Stomach (tissue), 4 donors: Measurements from ENCODE around the gene CNOT3.

Source experiments
- POLR2A ChIP-seq, 4 donors: fragments of 450-650 bp; IDR thresholded peaks; one replicate each; pipeline ENCODE4 v1.6.1; 2016; ENCODE audit warnings: antibody characterized with exemption in 4 of 4, control low read depth in 2 of 4, mild to moderate bottlenecking in 1 of 4, moderate library complexity in 1 of 4
- TF ChIP-seq, protein P1 (sequence below), 7 experiments: fragments of 450-650 bp in 4 of 7; fragments of 200-600 bp in 3 of 7; sonication (generic) in 3 of 7; IDR thresholded peaks; one replicate each; pipeline ENCODE4 v1.5.1; 2016 to 2019; ENCODE audit warnings: antibody characterized with exemption in 7 of 7, control low read depth in 2 of 7, mild to moderate bottlenecking in 1 of 7

DNA sequence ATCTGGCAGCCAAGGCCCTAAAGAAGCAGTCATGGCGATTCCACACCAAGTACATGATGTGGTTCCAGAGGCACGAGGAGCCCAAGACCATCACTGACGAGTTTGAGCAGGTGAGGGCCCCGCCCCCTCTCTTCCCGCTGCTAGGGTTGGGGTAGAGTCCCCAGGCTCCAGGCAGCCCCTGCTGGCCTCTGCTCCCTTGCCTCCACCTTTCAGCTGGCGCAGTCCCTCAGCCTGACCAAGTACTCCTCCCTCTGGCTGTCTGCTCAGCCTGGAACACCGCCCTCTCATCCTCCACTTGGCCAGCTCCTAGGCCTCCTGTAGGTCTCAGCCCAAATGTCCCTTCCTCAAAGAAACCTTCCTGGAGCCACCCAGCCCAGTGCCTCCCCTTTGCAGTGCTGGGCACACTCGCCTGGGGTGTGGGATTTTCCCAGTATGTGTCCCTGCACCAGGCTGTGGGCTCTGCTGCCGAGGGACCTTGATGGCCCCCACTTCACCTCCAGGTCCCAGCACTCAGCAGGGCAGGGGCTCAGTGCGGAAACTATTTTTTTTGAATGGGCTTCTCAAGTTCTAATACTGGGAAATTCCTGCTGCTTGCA lies 16.3 kb downstream of the CNOT3 start:
- TF ChIP-seq, protein P1, sequence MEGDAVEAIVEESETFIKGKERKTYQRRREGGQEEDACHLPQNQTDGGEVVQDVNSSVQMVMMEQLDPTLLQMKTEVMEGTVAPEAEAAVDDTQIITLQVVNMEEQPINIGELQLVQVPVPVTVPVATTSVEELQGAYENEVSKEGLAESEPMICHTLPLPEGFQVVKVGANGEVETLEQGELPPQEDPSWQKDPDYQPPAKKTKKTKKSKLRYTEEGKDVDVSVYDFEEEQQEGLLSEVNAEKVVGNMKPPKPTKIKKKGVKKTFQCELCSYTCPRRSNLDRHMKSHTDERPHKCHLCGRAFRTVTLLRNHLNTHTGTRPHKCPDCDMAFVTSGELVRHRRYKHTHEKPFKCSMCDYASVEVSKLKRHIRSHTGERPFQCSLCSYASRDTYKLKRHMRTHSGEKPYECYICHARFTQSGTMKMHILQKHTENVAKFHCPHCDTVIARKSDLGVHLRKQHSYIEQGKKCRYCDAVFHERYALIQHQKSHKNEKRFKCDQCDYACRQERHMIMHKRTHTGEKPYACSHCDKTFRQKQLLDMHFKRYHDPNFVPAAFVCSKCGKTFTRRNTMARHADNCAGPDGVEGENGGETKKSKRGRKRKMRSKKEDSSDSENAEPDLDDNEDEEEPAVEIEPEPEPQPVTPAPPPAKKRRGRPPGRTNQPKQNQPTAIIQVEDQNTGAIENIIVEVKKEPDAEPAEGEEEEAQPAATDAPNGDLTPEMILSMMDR (IDR thresholded peaks at IDR 0.05): no peak
- no peak for TF ChIP-seq POLR2A (IDR thresholded peaks at IDR 0.05)
